HCT116 (cell line): ENCODE measurements around the gene PTPN20. TPM values are rescaled to one million over a fixed set of nuclear protein-coding genes. Genes with fewer than 3 reads are reported as not detected.
A peak's percentile ranks its signal among the peaks of the same experiment; 100 is the strongest.
"Not testable (repeated sequence)": the region's sequence is repeated elsewhere in the genome, so short reads cannot be mapped to it uniquely, and the experiment has no call there.

Experiments
- ATAC-seq: fragments of 200-7000 bp; cut with Tn5 transposase; 2 replicates; pipeline ENCODE4 v1.9.1; 2020; ENCODE audit warnings: mild to moderate bottlenecking, moderate library complexity
- BruUV-seq: library from RNA; stranded (reverse); fragments of 400-500 nt; replicated peaks from 2 replicates; lab custom pipeline; 2021; lab: Mats Ljungman, UMichigan
- CTCF ChIA-PET: fragments of 300-600 bp; sonication (Branson Sonifier 250); formaldehyde crosslinking; loops from one replicate; lab custom pipeline; 2021; ENCODE audit warnings: antibody characterized with exemption; lab: Charles Lee
- POLR2A ChIA-PET: fragments of 300-600, 350-600 bp; sonication (Branson Sonifier 250); formaldehyde crosslinking; loops from one replicate; lab custom pipeline; 2021; ENCODE audit warnings: antibody characterized with exemption; lab: Charles Lee
- RAD21 ChIA-PET, 2 experiments: fragments of 300-600 bp; sonication (Branson Sonifier 250); formaldehyde crosslinking; loops; one replicate each; lab custom pipeline; 2023; ENCODE audit warnings: low total read pairs in 2 of 2; ENCODE audit not compliant: uncharacterized antibody in 2 of 2, unreplicated experiment in 2 of 2, low non-redundant PET in 1 of 2; lab: Charles Lee
- DNase-seq: peaks from one replicate; pipeline ENCODE4 v3.0.0-alpha.2; 2010; ENCODE audit warnings: low read depth, low spot score
- H2AFZ ChIP-seq: fragments of 200-600 bp; shearing (Covaris generic), sonication (generic); 2 replicates; pipeline ENCODE4 v1.6.1; 2017; ENCODE audit warnings: low read depth, mixed run types, mixed read lengths, antibody characterized with exemption, low read length; ENCODE audit not compliant: poor library complexity, severe bottlenecking
- H3K27ac ChIP-seq: 2 replicates; pipeline ENCODE4 v1.5.1; 2012; ENCODE audit warnings: low read depth, low read length
- H3K27me3 ChIP-seq: fragments of 200-600 bp; sonication (generic); 2 replicates; pipeline ENCODE4 v1.6.1; 2016; ENCODE audit warnings: mixed run types, low read length, mixed read lengths; ENCODE audit not compliant: insufficient read depth
- H3K36me3 ChIP-seq, 2 experiments: fragments of 200-500 bp in 1 of 2; fragments of 200-600 bp in 1 of 2; sonication (Bioruptor generic) in 1 of 2; sonication (generic) in 1 of 2; 2 replicates each; pipeline versions ENCODE4 v1.5.1 to v1.6.1; 2014 to 2016; ENCODE audit warnings: low read length in 2 of 2, inconsistent platforms in 1 of 2, mixed read lengths in 1 of 2, mixed run types in 1 of 2; ENCODE audit not compliant: insufficient read depth in 2 of 2, control insufficient read depth in 1 of 2
- H3K4me1 ChIP-seq, 2 experiments: fragments of 200-600 bp in 1 of 2; sonication (generic) in 1 of 2; 2 replicates each; pipeline versions ENCODE4 v1.5.1 to v1.6.1; 2012 to 2017; ENCODE audit warnings: low read length in 2 of 2, inconsistent platforms in 1 of 2, mild to moderate bottlenecking in 1 of 2, mixed read lengths in 1 of 2, mixed run types in 1 of 2, moderate library complexity in 1 of 2; ENCODE audit not compliant: insufficient read depth in 2 of 2, control insufficient read depth in 1 of 2
- H3K4me2 ChIP-seq: fragments of 200-600 bp; sonication (generic); 2 replicates; pipeline ENCODE4 v1.6.1; 2017; ENCODE audit warnings: mixed run types, low read length, mixed read lengths
- H3K4me3 ChIP-seq, 2 experiments: fragments of 200-600 bp in 1 of 2; sonication (generic) in 1 of 2; replicated peaks in 1 of 2; 2 replicates each; pipeline ENCODE4 v1.5.1; 2011 to 2016; ENCODE audit warnings: low read length in 2 of 2, control low read depth in 1 of 2, low read depth in 1 of 2, mild to moderate bottlenecking in 1 of 2, mixed read lengths in 1 of 2, mixed run types in 1 of 2
- H3K79me2 ChIP-seq: fragments of 200-600 bp; sonication (generic); 2 replicates; pipeline ENCODE4 v1.6.1; 2017; ENCODE audit warnings: mild to moderate bottlenecking, mixed run types, low read length, moderate library complexity, mixed read lengths; ENCODE audit not compliant: insufficient read depth
- H3K9ac ChIP-seq: fragments of 200-600 bp; sonication (generic); 2 replicates; pipeline ENCODE4 v1.6.1; 2016; ENCODE audit warnings: low read length, mixed read lengths
- H3K9me2 ChIP-seq: fragments of 200-600 bp; sonication (generic), shearing (Covaris generic); 2 replicates; pipeline ENCODE4 v1.6.1; 2017; ENCODE audit warnings: mixed run types, mild to moderate bottlenecking, moderate library complexity; ENCODE audit not compliant: insufficient read depth
- H3K9me3 ChIP-seq, 2 experiments: fragments of 200-500 bp in 1 of 2; fragments of 200-600 bp in 1 of 2; sonication (Bioruptor generic) in 1 of 2; sonication (generic) in 1 of 2; 2 replicates each; pipeline ENCODE4 v1.6.1; 2014 to 2017; ENCODE audit warnings: low read length in 2 of 2, mixed read lengths in 2 of 2, inconsistent platforms in 1 of 2, low read depth in 1 of 2, mild to moderate bottlenecking in 1 of 2, mixed run types in 1 of 2, moderate library complexity in 1 of 2; ENCODE audit not compliant: control insufficient read depth in 1 of 2, insufficient read depth in 1 of 2
- H4K20me1 ChIP-seq: fragments of 200-600 bp; sonication (generic), shearing (Covaris generic); 2 replicates; pipeline ENCODE4 v1.6.1; 2017; ENCODE audit warnings: mixed run types, mild to moderate bottlenecking, moderate library complexity; ENCODE audit not compliant: insufficient read depth
- intact Hi-C: fragments of 100-400 bp; cut with micrococcal nuclease; formaldehyde crosslinking; loops from 2 replicates; pipeline ENCODE4 v1.10.0; 2022
- total RNA-seq: library from RNA; stranded (reverse); gene quantifications from one replicate; pipeline ENCODE4 v1.2.1, GENCODE V29; 2021; ENCODE audit not compliant: unreplicated experiment

Gene PTPN20
- total RNA-seq, 1 experiment from 2014 or later = not detected

DNA sequence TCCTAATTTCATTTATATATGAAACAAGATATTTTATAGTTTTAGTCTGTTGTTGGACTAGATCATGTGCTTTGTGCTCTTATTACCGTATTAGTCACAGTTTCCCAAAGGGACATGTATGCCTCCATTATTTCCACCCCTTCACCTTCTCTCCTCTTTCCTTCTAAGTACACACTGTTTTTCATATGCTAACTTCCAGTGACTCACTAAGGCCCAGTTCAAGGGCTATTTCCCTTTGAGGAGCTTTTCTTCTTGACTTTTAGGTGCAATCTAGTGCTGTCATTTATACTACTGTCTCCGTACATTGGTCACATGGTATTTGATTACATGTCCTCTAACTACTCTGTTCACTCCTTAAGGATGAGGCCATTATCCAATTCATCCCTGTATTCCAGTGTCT lies 55.8 kb downstream of the PTPN20 start:
- H3K4me1 ChIP-seq, RAD21 ChIA-PET, ATAC-seq, H3K27me3 ChIP-seq, H3K4me3 ChIP-seq, H3K9me2 ChIP-seq, CTCF ChIA-PET, H3K27ac ChIP-seq, POLR2A ChIA-PET, H2AFZ ChIP-seq, BruUV-seq, H4K20me1 ChIP-seq, H3K9ac ChIP-seq, H3K9me3 ChIP-seq, H3K4me2 ChIP-seq, H3K79me2 ChIP-seq, DNase-seq, H3K36me3 ChIP-seq, intact Hi-C loops: not testable (repeated sequence)

DNA sequence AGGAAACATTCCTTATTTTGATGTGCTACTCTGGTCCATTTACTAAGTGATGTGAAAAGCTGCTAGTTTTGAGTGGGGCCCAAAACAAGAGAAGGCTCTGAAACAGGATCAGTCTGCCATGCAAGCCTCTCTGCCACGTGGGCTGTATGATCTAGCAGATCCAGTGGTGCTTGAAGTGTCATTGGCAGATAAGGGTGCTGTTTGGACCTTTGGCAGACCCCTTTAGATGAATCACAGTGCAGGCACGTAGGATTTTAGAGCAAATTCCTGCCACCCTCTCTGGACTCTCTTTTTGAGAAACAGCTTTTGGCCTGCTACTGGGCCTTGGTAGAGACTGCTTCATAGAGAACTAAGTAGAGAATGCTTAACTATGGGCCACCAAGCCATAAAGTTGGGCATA lies 69.0 kb downstream of the PTPN20 start:
- H3K9ac ChIP-seq, H3K27ac ChIP-seq, intact Hi-C loops, H3K4me3 ChIP-seq, BruUV-seq, RAD21 ChIA-PET, H3K9me3 ChIP-seq, H3K27me3 ChIP-seq, H2AFZ ChIP-seq, POLR2A ChIA-PET, ATAC-seq, H3K4me2 ChIP-seq, DNase-seq, H3K36me3 ChIP-seq, H4K20me1 ChIP-seq, H3K79me2 ChIP-seq, H3K9me2 ChIP-seq, CTCF ChIA-PET, H3K4me1 ChIP-seq: not testable (repeated sequence)

DNA sequence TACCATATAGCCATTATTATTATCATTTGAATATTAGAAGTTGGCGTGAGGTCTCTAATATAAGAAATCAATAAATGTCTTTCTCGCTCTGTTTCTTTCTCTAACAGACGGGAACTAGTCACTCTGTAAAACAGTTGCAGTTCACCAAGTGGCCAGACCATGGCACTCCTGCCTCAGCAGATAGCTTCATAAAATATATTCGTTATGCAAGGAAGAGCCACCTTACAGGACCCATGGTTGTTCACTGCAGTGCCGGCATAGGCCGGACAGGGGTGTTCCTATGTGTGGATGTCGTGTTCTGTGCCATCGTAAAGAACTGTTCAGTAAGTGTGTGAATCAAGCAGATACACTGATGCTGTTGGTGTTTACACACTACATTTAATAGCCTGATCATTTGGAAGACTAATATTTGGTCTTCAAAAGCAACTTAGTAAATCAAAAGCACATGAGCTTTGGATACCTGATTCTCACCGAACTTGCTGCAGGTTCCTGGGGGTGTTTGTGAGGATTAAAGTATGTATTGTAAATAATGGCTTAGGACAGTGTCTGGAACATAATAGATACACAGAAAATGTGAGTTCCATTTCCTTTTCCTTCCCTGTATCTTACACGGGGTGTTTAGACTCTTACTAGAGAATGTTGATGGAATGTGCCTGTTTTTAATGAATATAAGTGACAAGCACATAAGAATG lies 76.2 kb downstream of the PTPN20 start:
- H3K79me2 ChIP-seq, CTCF ChIA-PET, RAD21 ChIA-PET, DNase-seq, H3K9me3 ChIP-seq, H3K9me2 ChIP-seq, H3K4me3 ChIP-seq, H2AFZ ChIP-seq, H4K20me1 ChIP-seq, H3K4me1 ChIP-seq, intact Hi-C loops, H3K36me3 ChIP-seq, BruUV-seq, H3K4me2 ChIP-seq, H3K27me3 ChIP-seq, H3K27ac ChIP-seq, POLR2A ChIA-PET, H3K9ac ChIP-seq: not testable (repeated sequence)
- ATAC-seq = peak; percentile 100
